HG02763 (cell line): Measurements from ENCODE around the gene STARD7.

ENCODE experiments used
- ATAC-seq: cut with Tn5 transposase; IDR thresholded peaks from one replicate; pipeline ENCODE4 v1.9.1; 2021; ENCODE audit warnings: mild to moderate bottlenecking, moderate library complexity; ENCODE audit not compliant: unreplicated experiment

STARD7 gene

GRCh38 chr2:96138179-96139145, 70.2 kb downstream of the STARD7 start, which contains the start of gene ASTL:
Gene ASTL (minus strand): TSS chr2:96138502. CDS start chr2:96138436, 66 bp downstream.
- no peak for ATAC-seq

GRCh38 chr2:96137321-96138178, 71.1 kb downstream of the STARD7 start:
- ATAC-seq, result no peak

DNA sequence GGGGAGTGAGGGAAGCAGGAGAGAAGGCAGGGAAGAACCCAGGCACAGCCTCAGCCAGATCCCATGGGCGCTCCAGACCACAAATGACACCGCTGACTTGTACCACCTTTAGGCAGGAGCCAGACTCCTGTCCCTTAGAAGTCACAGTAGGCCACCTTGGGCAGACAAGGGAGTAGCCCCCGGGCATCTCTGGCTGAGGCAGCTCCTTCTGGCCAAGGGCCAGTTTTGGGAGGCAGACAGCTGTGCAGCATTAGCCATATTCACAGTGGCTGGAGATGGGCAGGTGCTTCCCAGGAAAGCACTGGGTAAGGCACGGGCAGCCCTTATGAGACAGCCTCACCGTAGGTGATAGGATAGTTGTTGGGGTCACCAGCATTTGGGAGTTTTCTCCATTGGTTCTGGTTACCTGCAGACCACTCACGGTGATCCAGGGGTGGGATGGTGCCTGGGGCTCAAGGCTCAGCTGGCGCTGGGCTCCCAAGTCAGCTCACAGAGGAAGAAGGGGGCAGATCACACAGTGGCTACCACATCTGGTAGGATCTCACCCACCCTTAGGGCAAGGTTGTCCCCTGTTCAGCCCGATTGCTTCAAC, 72.4 kb downstream of the STARD7 start:
- no peak for ATAC-seq

DNA sequence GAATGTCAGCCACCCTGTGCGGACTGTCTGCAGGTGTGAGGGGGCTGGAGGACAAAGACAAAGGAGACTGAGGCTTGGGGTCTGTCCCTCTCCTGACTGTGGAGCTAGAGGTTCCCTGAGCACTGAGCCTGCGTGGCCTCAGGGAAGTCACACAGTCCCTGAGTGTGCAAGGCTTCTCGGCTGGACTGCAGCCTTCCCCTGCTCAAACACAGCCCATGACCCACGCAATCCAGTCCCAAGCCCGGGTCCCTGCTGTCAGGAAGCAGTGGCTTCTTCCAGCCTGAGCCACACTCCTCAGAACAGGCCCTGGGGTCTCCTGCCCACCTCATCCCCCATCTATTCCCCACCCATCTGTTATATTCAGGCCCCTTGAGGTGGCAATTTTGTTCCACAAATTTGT, 73.0 kb downstream of the STARD7 start:
- no peak for ATAC-seq

GRCh38 chr2:96135171-96135570, 73.5 kb downstream of the STARD7 start:
- ATAC-seq, result no peak
